H1 (cell line): ENCODE results near the gene POLR3A. TPM values are rescaled to one million over a fixed set of nuclear protein-coding genes. Genes with fewer than 3 reads are reported as not detected.

Experiments
- CTCF ChIA-PET: fragments of 300-600 bp; sonication (Branson Sonifier 250); formaldehyde crosslinking; loops from one replicate; lab custom pipeline; 2021; ENCODE audit not compliant: partially characterized antibody; lab: Charles Lee
- POLR2A ChIA-PET: fragments of 300-600 bp; sonication (Branson Sonifier 250); formaldehyde crosslinking; loops from one replicate; lab custom pipeline; 2021; ENCODE audit warnings: inconsistent platforms; ENCODE audit not compliant: partially characterized antibody; lab: Charles Lee
- DNase-seq, 2 experiments: peaks; one replicate each; pipeline versions ENCODE4 v3.0.0 to v3.0.0-alpha.2; 2010 to 2022; ENCODE audit warnings: low spot score in 2 of 2, low read depth in 1 of 2, mixed read lengths in 1 of 2
- FAIRE-seq: peaks from 2 replicates; lab custom pipeline; 2011; peaks lifted over from hg19 to GRCh38; lab: Jason Lieb, UNC
- H2AFZ ChIP-seq: 2 replicates; pipeline ENCODE4 v1.8.1; 2012; ENCODE audit warnings: low read length, inconsistent platforms
- H2AK5ac ChIP-seq: 2 replicates; pipeline ENCODE4 v1.6.1; 2013; ENCODE audit warnings: low read depth, low read length
- H2BK120ac ChIP-seq: replicated peaks from 2 replicates; pipeline ENCODE3; 2013; ENCODE audit warnings: low read depth, low read length, inconsistent platforms
- H2BK12ac ChIP-seq: 2 replicates; pipeline ENCODE4 v1.6.1; 2013; ENCODE audit warnings: low read depth, low read length
- H2BK15ac ChIP-seq: 2 replicates; pipeline ENCODE4 v1.6.1; 2013; ENCODE audit warnings: low read length
- H2BK20ac ChIP-seq: 2 replicates; pipeline ENCODE4 v1.6.1; 2013; ENCODE audit warnings: low read length
- H2BK5ac ChIP-seq: 2 replicates; pipeline ENCODE4 v1.6.1; 2013; ENCODE audit warnings: low read depth, low read length
- H3K14ac ChIP-seq: 2 replicates; pipeline ENCODE4 v1.6.1; 2013; ENCODE audit warnings: inconsistent platforms; ENCODE audit not compliant: insufficient read length
- H3K18ac ChIP-seq: 2 replicates; pipeline ENCODE4 v1.6.1; 2013; ENCODE audit warnings: low read length; ENCODE audit errors: extremely low read depth
- H3K23ac ChIP-seq: 2 replicates; pipeline ENCODE4 v1.6.1; 2013; ENCODE audit warnings: inconsistent platforms; ENCODE audit not compliant: insufficient read length
- H3K23me2 ChIP-seq: 2 replicates; pipeline ENCODE4 v1.6.1; 2013; ENCODE audit warnings: low read depth, low read length
- H3K27ac ChIP-seq: 2 replicates; pipeline ENCODE4 v1.6.1; 2011; ENCODE audit warnings: low read depth, low read length, inconsistent platforms
- H3K27me3 ChIP-seq, 4 experiments: replicated peaks in 1 of 4; 1 replicate in 1 of 4; 2 replicates in 3 of 4; pipeline versions ENCODE4 v1.6.1 to v1.8.1; 2011 to 2013; ENCODE audit warnings: low read length in 3 of 4, mild to moderate bottlenecking in 3 of 4, inconsistent platforms in 2 of 4, mixed read lengths in 2 of 4, moderate library complexity in 1 of 4; ENCODE audit not compliant: control insufficient read depth in 3 of 4, insufficient read depth in 3 of 4; ENCODE audit errors: extremely low read depth in 1 of 4
- H3K36me3 ChIP-seq, 4 experiments: 2 replicates each; pipeline versions ENCODE4 v1.6.1 to v1.8.1; 2011 to 2013; ENCODE audit warnings: mild to moderate bottlenecking in 4 of 4, low read length in 3 of 4, moderate library complexity in 2 of 4, control low read depth in 1 of 4, inconsistent platforms in 1 of 4; ENCODE audit not compliant: insufficient read depth in 4 of 4, control insufficient read depth in 2 of 4
- H3K4ac ChIP-seq: replicated peaks from 2 replicates; pipeline ENCODE3; 2013; ENCODE audit warnings: low read length, low read depth, mixed read lengths, inconsistent platforms; ENCODE audit not compliant: insufficient read length
- H3K4me1 ChIP-seq, 4 experiments: replicated peaks in 1 of 4; 1 replicate in 1 of 4; 2 replicates in 3 of 4; pipeline versions ENCODE4 v1.6.1 to v1.8.1; 2011 to 2013; ENCODE audit warnings: low read length in 3 of 4, inconsistent platforms in 2 of 4, mixed read lengths in 1 of 4; ENCODE audit not compliant: insufficient read depth in 4 of 4, control insufficient read depth in 3 of 4
- H3K4me2 ChIP-seq, 2 experiments: 2 replicates each; pipeline versions ENCODE4 v1.6.1 to v1.8.1; 2011 to 2013; ENCODE audit warnings: low read depth in 2 of 2, low read length in 2 of 2, control low read depth in 1 of 2, inconsistent platforms in 1 of 2, mild to moderate bottlenecking in 1 of 2; ENCODE audit not compliant: insufficient read depth in 1 of 2
- H3K4me3 ChIP-seq, 4 experiments: fragments of 200-600, 300-600 bp in 1 of 4; sonication (generic), shearing (Covaris generic), sonication (Bioruptor Twin) in 1 of 4; 2 replicates each; pipeline versions ENCODE4 v1.5.1 to v1.8.1; 2011 to 2016; ENCODE audit warnings: low read length in 4 of 4, low read depth in 3 of 4, control low read depth in 2 of 4, inconsistent platforms in 2 of 4, mild to moderate bottlenecking in 2 of 4, mixed read lengths in 1 of 4, moderate library complexity in 1 of 4; ENCODE audit not compliant: insufficient read depth in 2 of 4; ENCODE audit errors: extremely low read depth in 1 of 4
- H3K56ac ChIP-seq: replicated peaks from 2 replicates; pipeline ENCODE3; 2013; ENCODE audit warnings: low read depth, mild to moderate bottlenecking, mixed read lengths, low read length, inconsistent platforms; ENCODE audit not compliant: insufficient read length
- H3K79me1 ChIP-seq: 2 replicates; pipeline ENCODE4 v1.6.1; 2013; ENCODE audit warnings: low read depth, low read length, control low read depth
- H3K79me2 ChIP-seq, 2 experiments: 2 replicates each; pipeline versions ENCODE4 v1.6.1 to v1.8.1; 2012 to 2013; ENCODE audit warnings: low read length in 2 of 2, mild to moderate bottlenecking in 2 of 2, inconsistent platforms in 1 of 2; ENCODE audit not compliant: insufficient read depth in 2 of 2, control insufficient read depth in 1 of 2
- H3K9ac ChIP-seq, 4 experiments: replicated peaks in 1 of 4; 1 replicate in 1 of 4; 2 replicates in 3 of 4; pipeline versions ENCODE4 v1.6.1 to v1.8.1; 2011 to 2013; ENCODE audit warnings: low read depth in 3 of 4, low read length in 3 of 4, control low read depth in 2 of 4, mild to moderate bottlenecking in 2 of 4, moderate library complexity in 2 of 4, inconsistent platforms in 1 of 4; ENCODE audit errors: extremely low read depth in 1 of 4
- H3K9me3 ChIP-seq, 2 experiments: 2 replicates each; pipeline versions ENCODE4 v1.6.1 to v1.8.1; 2012 to 2013; ENCODE audit warnings: mild to moderate bottlenecking in 2 of 2, moderate library complexity in 2 of 2, control low read depth in 1 of 2, inconsistent platforms in 1 of 2, low read depth in 1 of 2, low read length in 1 of 2, mixed read lengths in 1 of 2; ENCODE audit not compliant: insufficient read depth in 2 of 2
- H4K20me1 ChIP-seq, 2 experiments: replicated peaks in 1 of 2; 2 replicates each; pipeline versions ENCODE3 to v1.8.1; 2011 to 2013; ENCODE audit warnings: inconsistent platforms in 2 of 2, low read length in 2 of 2, mild to moderate bottlenecking in 1 of 2; ENCODE audit not compliant: insufficient read depth in 2 of 2, control insufficient read depth in 1 of 2
- H4K5ac ChIP-seq: 2 replicates; pipeline ENCODE4 v1.6.1; 2013; ENCODE audit warnings: low read length, low read depth, mixed read lengths, inconsistent platforms; ENCODE audit not compliant: insufficient read length
- H4K8ac ChIP-seq: 2 replicates; pipeline ENCODE4 v1.8.0; 2013; ENCODE audit warnings: mild to moderate bottlenecking, moderate library complexity, low read length, inconsistent platforms; ENCODE audit not compliant: insufficient read depth; ENCODE audit errors: extremely low read depth
- H4K91ac ChIP-seq: replicated peaks from 2 replicates; pipeline ENCODE3; 2013; ENCODE audit warnings: low read length, mixed read lengths, inconsistent platforms; ENCODE audit not compliant: insufficient read length
- ATF2 ChIP-seq: IDR thresholded peaks from 2 replicates; pipeline ENCODE4 v1.6.1; 2012; ENCODE audit warnings: low read length, inconsistent platforms
- BACH1 ChIP-seq: IDR thresholded peaks from 2 replicates; pipeline ENCODE4 v1.6.1; 2012; ENCODE audit warnings: low read length, improper control_type of control experiment
- WGBS, 2 experiments: shearing (Covaris generic) in 1 of 2; methylation state at CpG; one replicate each; pipeline versions ENCODE4 v1.1.6 to v1.1.7; 2013 to 2015; ENCODE audit warnings: low lambda C conversion rate in 2 of 2, mixed read lengths in 2 of 2, inconsistent platforms in 1 of 2, low coverage in 1 of 2, missing lambda C conversion rate in 1 of 2; ENCODE audit not compliant: insufficient replicate concordance in 2 of 2, insufficient coverage in 1 of 2, insufficient read length in 1 of 2; ENCODE audit errors: extremely low coverage in 1 of 2, missing lambda C conversion rate in 1 of 2; 5-methylcytosine and 5-hydroxymethylcytosine counted together
- polyA plus RNA-seq, 7 experiments: library from polyadenylated mRNA; depleted of rRNA in 3 of 7; stranded (reverse) in 5 of 7; unstranded in 2 of 7; fragments of >200 nt in 5 of 7; fragments of 200-250 nt in 2 of 7; gene quantifications; 1 replicate in 5 of 7; 2 replicates in 1 of 7; 4 replicates in 1 of 7; pipeline versions ENCODE4 v1.2.1 to v1.2.3, GENCODE V29; 2011 to 2013; ENCODE audit warnings: missing spikeins in 2 of 7, mixed read lengths in 2 of 7
- total RNA-seq: library from RNA; stranded (reverse); fragmentation: NEBNext Ultra II Directional; extraction: Animal tissue kit (Norgen Biotek cat#: 25700); gene quantifications from 2 replicates; pipeline ENCODE4 v1.2.1, GENCODE V29; 2021

Gene POLR3A
- total and polyA plus RNA-seq, 2 of the 8 experiments (the other 6 are each of a cell fraction or from before 2014, with no cell fraction given): 11.3 to 38.6 TPM

GRCh38 chr10:78053211-78053868 lies 24.0 kb upstream of the POLR3A start:
- Histone ChIP-seq H3K4ac (no peak overlapping the region), H2BK15ac (no peak overlapping the region), H2AK5ac (no peak overlapping the region), H2BK120ac (no peak overlapping the region), H3K79me2 (no peaks in the 10 kb centered on the region), H3K9ac (no peak overlapping the region), H3K23ac (no peak overlapping the region), H4K20me1 (no peaks in the 10 kb centered on the region), H4K8ac (peak overlapping the region; percentile 43; the same call in 1 of the 2 replicates), H3K4me2 (no peak overlapping the region), H4K5ac (no peak overlapping the region), H2AFZ (no peak overlapping the region), H3K79me1 (no peaks in the 10 kb centered on the region), H3K27me3 (no peaks in the 10 kb centered on the region), H2BK12ac (no peak overlapping the region), H3K18ac (no peak overlapping the region), H3K36me3 (no peaks in the 10 kb centered on the region), H3K56ac (no peak overlapping the region), H3K4me3 (no peak overlapping the region), H2BK20ac (no peak overlapping the region), H3K27ac (no peak overlapping the region), H3K14ac (no peak overlapping the region), H3K9me3 (no peaks in the 10 kb centered on the region), H4K91ac (no peak overlapping the region), H2BK5ac (no peak overlapping the region), H3K4me1 (peaks cover 0 to 1% (median 0%) of the 10 kb centered on the region in 4 experiments; a peak in 1 of 7 replicates), H3K23me2 (no peaks in the 10 kb centered on the region)
- DNase-seq (no peak), FAIRE-seq (no peak)
- CTCF ChIA-PET: interaction anchor here (0.6 to 1.3 kb wide), 7 partner anchors 76 to 251 kb away, joined by 3 to 6 read pairs (median 4); no protein-coding TSS in a partner anchor
- TF ChIP-seq ATF2 (no peak), BACH1 (no peak)
- 94% methylated on average over 6 of the region's 7 CpGs; no CpG with 5 or more reads in 1 of the 2 experiments for WGBS, 2 experiments
- POLR2A ChIA-PET: interaction anchor here (1.3 to 1.8 kb wide), 2 partner anchors 10 to 19 kb away, joined by 3 to 7 read pairs; no protein-coding TSS in a partner anchor
